Cardiac muscle cell (in vitro differentiated cells and primary cell): ENCODE data around the gene SNX25. TPM values are rescaled to one million over a fixed set of nuclear protein-coding genes. Genes with fewer than 3 reads are reported as not detected.
"Not testable (repeated sequence)": the region's sequence is repeated elsewhere in the genome, so short reads cannot be mapped to it uniquely, and the experiment has no call there.

Source experiments
- DNase-seq, 2 donors: peaks; one replicate each; pipeline versions ENCODE4 v3.0.0 to v3.0.0-alpha.2; 2010 to 2017; ENCODE audit warnings: low read depth in 1 of 2, low spot score in 1 of 2
- H3K27ac ChIP-seq: fragments of 200-600 bp; sonication (generic); 2 replicates; pipeline ENCODE4 v1.5.1; 2016
- H3K27me3 ChIP-seq: fragments of 200-600 bp; sonication (generic); 2 replicates; pipeline ENCODE4 v1.6.0; 2016; ENCODE audit warnings: control low read depth
- H3K36me3 ChIP-seq: fragments of 200-600 bp; sonication (generic); 2 replicates; pipeline ENCODE4 v1.5.1; 2016; ENCODE audit warnings: control low read depth
- H3K4me1 ChIP-seq: fragments of 200-600 bp; sonication (generic); 2 replicates; pipeline ENCODE4 v1.8.1; 2017; ENCODE audit warnings: low read depth, mild to moderate bottlenecking, mixed run types
- H3K4me3 ChIP-seq: fragments of 200-600 bp; sonication (generic); 2 replicates; pipeline ENCODE4 v1.5.1; 2016; ENCODE audit warnings: mild to moderate bottlenecking
- H3K9me3 ChIP-seq: fragments of 200-600 bp; sonication (generic); 2 replicates; pipeline ENCODE4 v1.5.1; 2017; ENCODE audit warnings: low read depth, mild to moderate bottlenecking, control low read depth
- CTCF ChIP-seq: IDR thresholded peaks from 2 replicates; pipeline ENCODE4 v1.5.1; 2012; ENCODE audit warnings: low read depth, mild to moderate bottlenecking, low read length
- polyA plus RNA-seq: library from polyadenylated mRNA; unstranded; fragments of >200 nt; fragmentation: Nextera tagmentation; extraction: Ambion mirVana; gene quantifications from 2 replicates; pipeline ENCODE4 v1.2.1, GENCODE V29; 2016
- total RNA-seq: library from RNA; depleted of rRNA; stranded (reverse); fragments of >200 nt; gene quantifications from 2 replicates; pipeline ENCODE4 v1.2.3, GENCODE V29; 2016

The SNX25 gene
- total and polyA plus RNA-seq, 2 experiments from 2014 or later: 19.7 to 20.9 TPM

GRCh38 chr4:185311113-185311888, 101.9 kb downstream of the SNX25 start:
- H3K4me1 ChIP-seq: no peaks in the 10 kb centered on the region
- H3K27ac ChIP-seq: no peak overlapping the region
- H3K27me3 ChIP-seq: no peaks in the 10 kb centered on the region
- peaks cover 12% of the 10 kb centered on the region for H3K36me3 ChIP-seq
- no peaks in the 10 kb centered on the region for H3K9me3 ChIP-seq
- TF ChIP-seq CTCF: no peak
- H3K4me3 ChIP-seq: no peak overlapping the region
- DNase-seq: no peak

GRCh38 chr4:185312699-185313098, 103.3 kb downstream of the SNX25 start:
- no peaks in the 10 kb centered on the region for H3K4me1 ChIP-seq
- H3K9me3 ChIP-seq: no peaks in the 10 kb centered on the region
- no peak for TF ChIP-seq CTCF
- H3K4me3 ChIP-seq: no peak overlapping the region
- peaks cover 12% of the 10 kb centered on the region for H3K36me3 ChIP-seq
- peak in 1 of 2 donors; percentile 31 for DNase-seq
- H3K27me3 ChIP-seq: no peaks in the 10 kb centered on the region
- no peak overlapping the region for H3K27ac ChIP-seq

- H3K4me1 ChIP-seq, H3K36me3 ChIP-seq, DNase-seq: not testable (repeated sequence)
Measured at GRCh38 chr4:185317462-185317861, 108.1 kb downstream of the SNX25 start.

GRCh38 chr4:185317880-185318279, 108.5 kb downstream of the SNX25 start:
- no peak for DNase-seq
- H3K4me3 ChIP-seq: no peak overlapping the region
- H3K27me3 ChIP-seq: no peaks in the 10 kb centered on the region
- H3K9me3 ChIP-seq: no peaks in the 10 kb centered on the region
- H3K36me3 ChIP-seq: peaks cover 1% of the 10 kb centered on the region
- H3K27ac ChIP-seq: no peak overlapping the region
- H3K4me1 ChIP-seq: no peaks in the 10 kb centered on the region
- no peak for TF ChIP-seq CTCF

More at GRCh38 chr4:185317462-185317861, 108.1 kb downstream of the SNX25 start:
- H3K9me3 ChIP-seq, H3K27me3 ChIP-seq, H3K4me3 ChIP-seq, H3K27ac ChIP-seq: not testable (repeated sequence)

- Histone ChIP-seq H3K27ac (no peak overlapping the region), H3K36me3 (peaks cover 4% of the 10 kb centered on the region), H3K4me3 (no peak overlapping the region), H3K4me1 (no peaks in the 10 kb centered on the region), H3K27me3 (no peaks in the 10 kb centered on the region), H3K9me3 (no peaks in the 10 kb centered on the region)
- peak in 1 of 2 donors; percentile 12 for DNase-seq
- no peak for TF ChIP-seq CTCF
Measured at GRCh38 chr4:185318679-185319078, 109.3 kb downstream of the SNX25 start.

GRCh38 chr4:185322803-185323202, 113.4 kb downstream of the SNX25 start:
- H3K27me3 ChIP-seq: no peaks in the 10 kb centered on the region
- peaks cover 4% of the 10 kb centered on the region for H3K36me3 ChIP-seq
- DNase-seq: no peak
- H3K9me3 ChIP-seq: no peaks in the 10 kb centered on the region
- no peak overlapping the region for H3K27ac ChIP-seq
- H3K4me3 ChIP-seq: no peak overlapping the region
- TF ChIP-seq CTCF: no peak
- H3K4me1 ChIP-seq: no peaks in the 10 kb centered on the region
